Endodermal cell (in vitro differentiated cells): ENCODE results near the gene PSEN1. TPM values are rescaled to one million over a fixed set of nuclear protein-coding genes. Genes with fewer than 3 reads are reported as not detected.
A peak's percentile ranks its signal among the peaks of the same experiment; 100 is the strongest.

Experiments used
- DNase-seq: peaks from one replicate; pipeline ENCODE4 v3.0.0-alpha.2; 2017
- H3K27ac ChIP-seq: 2 replicates; pipeline ENCODE4 v1.5.1; 2013; ENCODE audit warnings: mild to moderate bottlenecking, low read depth, low read length, moderate library complexity
- H3K27me3 ChIP-seq: 2 replicates; pipeline ENCODE4 v1.6.1; 2013; ENCODE audit warnings: mild to moderate bottlenecking, low read length, moderate library complexity; ENCODE audit not compliant: insufficient read depth, control insufficient read depth, poor library complexity, severe bottlenecking
- H3K36me3 ChIP-seq: 2 replicates; pipeline ENCODE4 v1.7.0; 2013; ENCODE audit warnings: mild to moderate bottlenecking, low read length, moderate library complexity; ENCODE audit not compliant: control insufficient read depth, insufficient read depth
- H3K4me1 ChIP-seq: one replicate; pipeline ENCODE4 v1.7.0; 2013; ENCODE audit warnings: low read length; ENCODE audit not compliant: control insufficient read depth, insufficient read depth
- H3K4me3 ChIP-seq: 2 replicates; pipeline ENCODE4 v1.5.1; 2013; ENCODE audit warnings: mild to moderate bottlenecking, low read length, moderate library complexity
- H3K9ac ChIP-seq: 2 replicates; pipeline ENCODE4 v1.6.1; 2013; ENCODE audit warnings: mild to moderate bottlenecking, low read length, moderate library complexity; ENCODE audit not compliant: poor library complexity, severe bottlenecking; ENCODE audit errors: extremely low read depth
- H3K9me3 ChIP-seq: 2 replicates; pipeline ENCODE4 v1.6.1; 2013; ENCODE audit warnings: mild to moderate bottlenecking, low read length, moderate library complexity; ENCODE audit not compliant: control insufficient read depth
- H3K27ac Mint-ChIP-seq: 2 replicates; pipeline ENCODE4 v1.8.0; 2020; ENCODE audit warnings: mixed read lengths
- H3K27me3 Mint-ChIP-seq: 2 replicates; pipeline ENCODE4 v1.8.0; 2021; ENCODE audit warnings: mild to moderate bottlenecking, mixed read lengths; ENCODE audit not compliant: insufficient read depth
- H3K36me3 Mint-ChIP-seq: 2 replicates; pipeline ENCODE4 v1.8.0; 2020; ENCODE audit warnings: low read depth, mixed read lengths
- H3K4me1 Mint-ChIP-seq: 2 replicates; pipeline ENCODE4 v1.8.0; 2020; ENCODE audit warnings: mixed read lengths
- H3K4me3 Mint-ChIP-seq: 2 replicates; pipeline ENCODE4 v1.8.0; 2020; ENCODE audit warnings: mild to moderate bottlenecking, moderate library complexity, mixed read lengths
- H3K9me3 Mint-ChIP-seq: 2 replicates; pipeline ENCODE4 v1.8.0; 2020; ENCODE audit warnings: mild to moderate bottlenecking, mixed read lengths
- CTCF ChIP-seq: fragments of 200-600 bp; sonication (generic); conservative IDR thresholded peaks from 2 replicates; pipeline ENCODE4 v1.5.0; 2021; ENCODE audit warnings: antibody characterized with exemption, mild to moderate bottlenecking
- WGBS, 2 experiments: methylation state at CpG; one replicate each; pipeline versions ENCODE4 v1.1.5 to v1.1.7; 2013; ENCODE audit warnings: missing lambda C conversion rate in 2 of 2, mixed read lengths in 1 of 2; ENCODE audit not compliant: insufficient coverage in 1 of 2, insufficient read length in 1 of 2; 5-methylcytosine and 5-hydroxymethylcytosine counted together
- total RNA-seq, 2 donors: library from RNA; stranded (reverse); fragmentation: NEBNext Ultra II Directional in 1 of 2; extraction: Animal tissue kit (Norgen Biotek cat#: 25700) in 1 of 2; gene quantifications; 2 replicates in 1 of 2; 3 replicates in 1 of 2; pipeline ENCODE4 v1.2.1, GENCODE V29; 2021

Gene PSEN1
- total RNA-seq, 2 donors from 2014 or later = 45.7 to 49.9 TPM

- no peak for DNase-seq
- no peak for TF ChIP-seq CTCF
- H3K27ac ChIP-seq = no peak overlapping the region
- Mint-ChIP-seq H3K4me1 (peaks cover 42% of the 10 kb centered on the region), H3K9me3 (no peaks in the 10 kb centered on the region), H3K36me3 (peaks cover under 1% of the 10 kb centered on the region), H3K27ac (no peak overlapping the region), H3K27me3 (peaks cover 79% of the 10 kb centered on the region), H3K4me3 (peak overlapping the region; percentile 50)
- 25 to 29% methylated on average over 7 to 10 of the region's 10 CpGs for WGBS, 2 experiments
- no peaks in the 10 kb centered on the region for H3K36me3 ChIP-seq
- H3K9ac ChIP-seq = peak overlapping the region; percentile 25
- peak overlapping the region; percentile 77 for H3K4me3 ChIP-seq
- H3K4me1 ChIP-seq = peaks cover 24% of the 10 kb centered on the region
- peaks cover 56% of the 10 kb centered on the region for H3K27me3 ChIP-seq
- H3K9me3 ChIP-seq = no peaks in the 10 kb centered on the region
Measured at GRCh38 chr14:73238424-73238852, 102.1 kb downstream of the PSEN1 start.

GRCh38 chr14:73238941-73239340, 102.6 kb downstream of the PSEN1 start:
- Histone ChIP-seq H3K27ac (no peak overlapping the region), H3K4me1 (peaks cover 22% of the 10 kb centered on the region), H3K27me3 (peaks cover 56% of the 10 kb centered on the region), H3K9ac (no peak overlapping the region), H3K36me3 (no peaks in the 10 kb centered on the region), H3K4me3 (peak overlapping the region; percentile 77), H3K9me3 (no peaks in the 10 kb centered on the region)
- no peaks in the 10 kb centered on the region for H3K9me3 Mint-ChIP-seq
- H3K4me3 Mint-ChIP-seq = peak overlapping the region; percentile 50
- peaks cover 5% of the 10 kb centered on the region for H3K36me3 Mint-ChIP-seq
- WGBS, 2 experiments = 91 to 93% methylated on average over 7 to 11 of the region's 11 CpGs
- TF ChIP-seq CTCF = no peak
- no peak overlapping the region for H3K27ac Mint-ChIP-seq
- H3K27me3 Mint-ChIP-seq = peaks cover 79% of the 10 kb centered on the region
- peaks cover 37% of the 10 kb centered on the region for H3K4me1 Mint-ChIP-seq
- DNase-seq = no peak

- Histone ChIP-seq H3K4me3 (peak overlapping the region; percentile 77), H3K27ac (no peak overlapping the region), H3K27me3 (peaks cover 56% of the 10 kb centered on the region), H3K4me1 (peaks cover 15% of the 10 kb centered on the region), H3K9me3 (no peaks in the 10 kb centered on the region), H3K36me3 (no peaks in the 10 kb centered on the region), H3K9ac (no peak overlapping the region)
- 24 to 25% methylated on average over 27 to 48 of the region's 48 CpGs for whole genome bisulfite sequencing, 2 experiments
- peaks cover 32% of the 10 kb centered on the region for H3K4me1 Mint-ChIP-seq
- H3K27ac Mint-ChIP-seq = no peak overlapping the region
- DNase-seq = peak; percentile 81
- no peaks in the 10 kb centered on the region for H3K9me3 Mint-ChIP-seq
- H3K4me3 Mint-ChIP-seq = peak overlapping the region; percentile 50
- TF ChIP-seq CTCF = no peak
- H3K27me3 Mint-ChIP-seq = peaks cover 81% of the 10 kb centered on the region
- H3K36me3 Mint-ChIP-seq = peaks cover 5% of the 10 kb centered on the region
Measured at GRCh38 chr14:73239393-73240241, 103.3 kb downstream of the PSEN1 start.
